Spleen (tissue), 7 donors: ENCODE data around the gene ZBTB7B.

Experiments
- CTCF ChIP-seq, 11 experiments: fragments of 200-600 bp in 7 of 11; fragments of 450-650 bp in 4 of 11; sonication (generic) in 4 of 11; IDR thresholded peaks in 8 of 11; conservative IDR thresholded peaks in 3 of 11; 1 replicate in 7 of 11; 2 replicates in 4 of 11; pipeline versions ENCODE4 v1.4.0 to v1.8.0; 2016 to 2021; ENCODE audit warnings: antibody characterized with exemption in 11 of 11, inconsistent platforms in 4 of 11, mild to moderate bottlenecking in 1 of 11
- POLR2A ChIP-seq, 3 donors: fragments of 450-650 bp; IDR thresholded peaks; one replicate each; pipeline ENCODE4 v1.5.1; 2017; ENCODE audit warnings: antibody characterized with exemption in 3 of 3, mild to moderate bottlenecking in 1 of 3
- POLR2AphosphoS5 ChIP-seq, 3 donors: sonication (generic); formaldehyde crosslinking; IDR thresholded peaks; one replicate each; pipeline ENCODE4 v1.5.1; 2017; ENCODE audit warnings: antibody characterized with exemption in 3 of 3
- donor health status: DM: no; HTN: no; CAD: no; lungs with moderate emphysema.
- donor health status: DM: no; HTN: no; CAD: no.
- donor health status: DM: no; HTN: no; CAD: no.

- TF ChIP-seq CTCF (IDR thresholded peaks at IDR 0.05 in 8 of 11, conservative IDR thresholded peaks at IDR 0.05 in 3 of 11) (peak in 4 of 11 experiments; percentile 12 to 32 (median 22)), POLR2A (IDR thresholded peaks at IDR 0.05) (no peak), POLR2AphosphoS5 (IDR thresholded peaks at IDR 0.05) (peak in 2 of 3 donors; percentile 62 to 81)
These were observed 46.7 kb upstream of the ZBTB7B start, which contains the start of gene PBXIP1 for GRCh38 chr1:154955718-154956543.
